HL-60 (cell line): ENCODE measurements around the gene MAP3K10.

ENCODE experiments used
- DNase-seq, 2 experiments: peaks; one replicate each; pipeline ENCODE4 v3.0.0-alpha.2; 2010 to 2020; ENCODE audit warnings: low read depth in 1 of 2, low spot score in 1 of 2
- H3K27ac ChIP-seq: fragments of 250-450 bp; sonication (Bioruptor Pico); replicated peaks from 2 replicates; pipeline ENCODE4 v1.5.1; 2020; ENCODE audit warnings: mild to moderate bottlenecking, moderate library complexity
- H3K27me3 ChIP-seq: fragments of 250-450 bp; sonication (Bioruptor Pico); 2 replicates; pipeline ENCODE4 v1.5.1; 2021; ENCODE audit warnings: mild to moderate bottlenecking, moderate library complexity; ENCODE audit not compliant: insufficient read depth, poor library complexity, severe bottlenecking
- H3K4me3 ChIP-seq: replicated peaks from 2 replicates; pipeline ENCODE4 v1.5.1; 2011; ENCODE audit warnings: mild to moderate bottlenecking, control low read depth, low read length; ENCODE audit not compliant: insufficient read depth
- GABPA ChIP-seq: IDR thresholded peaks from 2 replicates; pipeline ENCODE4 v1.6.1; 2012; ENCODE audit warnings: low read depth
- POLR2AphosphoS5 ChIP-seq: IDR thresholded peaks from 2 replicates; pipeline ENCODE4 v1.6.1; 2012; ENCODE audit warnings: low read depth
- SPI1 ChIP-seq: IDR thresholded peaks from 2 replicates; pipeline ENCODE4 v1.6.1; 2012; ENCODE audit warnings: low read depth, mild to moderate bottlenecking, borderline replicate concordance
- TF ChIP-seq, protein P1 (sequence below): IDR thresholded peaks from one replicate; pipeline ENCODE4 v1.5.1; 2011; ENCODE audit warnings: low read length, control low read depth, inconsistent platforms; ENCODE audit not compliant: insufficient read depth
- TF ChIP-seq, protein P2 (sequence below): IDR thresholded peaks from 2 replicates; pipeline ENCODE4 v1.6.1; 2012; ENCODE audit warnings: low read depth; ENCODE audit not compliant: insufficient replicate concordance

MAP3K10 gene

DNA sequence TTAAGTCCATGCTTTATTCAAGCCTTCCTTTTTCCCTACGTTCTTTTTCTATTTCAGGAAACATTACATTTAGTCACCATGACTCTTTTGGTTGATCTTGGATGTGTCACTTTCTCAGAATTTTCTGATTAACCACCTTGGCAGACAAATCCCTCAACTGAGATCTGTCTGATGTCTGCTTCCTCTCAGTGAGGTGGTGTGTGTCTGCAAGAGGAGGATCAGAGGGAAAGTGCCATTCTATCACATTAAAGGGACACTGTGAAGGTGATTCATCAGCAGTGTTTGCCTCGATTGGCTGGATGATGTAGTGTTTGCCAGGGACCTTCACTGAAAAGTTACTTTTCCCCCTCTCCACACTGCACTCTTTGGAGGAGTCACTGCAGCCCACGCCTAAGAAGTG lies 38.3 kb downstream of the MAP3K10 start:
- Histone ChIP-seq H3K27ac (no peak overlapping the region), H3K4me3 (no peak overlapping the region), H3K27me3 (peaks cover 29% of the 10 kb centered on the region)
- TF ChIP-seq POLR2AphosphoS5 (no peak), SPI1 (no peak), GABPA (no peak)
- TF ChIP-seq, protein P1, sequence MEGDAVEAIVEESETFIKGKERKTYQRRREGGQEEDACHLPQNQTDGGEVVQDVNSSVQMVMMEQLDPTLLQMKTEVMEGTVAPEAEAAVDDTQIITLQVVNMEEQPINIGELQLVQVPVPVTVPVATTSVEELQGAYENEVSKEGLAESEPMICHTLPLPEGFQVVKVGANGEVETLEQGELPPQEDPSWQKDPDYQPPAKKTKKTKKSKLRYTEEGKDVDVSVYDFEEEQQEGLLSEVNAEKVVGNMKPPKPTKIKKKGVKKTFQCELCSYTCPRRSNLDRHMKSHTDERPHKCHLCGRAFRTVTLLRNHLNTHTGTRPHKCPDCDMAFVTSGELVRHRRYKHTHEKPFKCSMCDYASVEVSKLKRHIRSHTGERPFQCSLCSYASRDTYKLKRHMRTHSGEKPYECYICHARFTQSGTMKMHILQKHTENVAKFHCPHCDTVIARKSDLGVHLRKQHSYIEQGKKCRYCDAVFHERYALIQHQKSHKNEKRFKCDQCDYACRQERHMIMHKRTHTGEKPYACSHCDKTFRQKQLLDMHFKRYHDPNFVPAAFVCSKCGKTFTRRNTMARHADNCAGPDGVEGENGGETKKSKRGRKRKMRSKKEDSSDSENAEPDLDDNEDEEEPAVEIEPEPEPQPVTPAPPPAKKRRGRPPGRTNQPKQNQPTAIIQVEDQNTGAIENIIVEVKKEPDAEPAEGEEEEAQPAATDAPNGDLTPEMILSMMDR, result no peak
- TF ChIP-seq, protein P2, sequence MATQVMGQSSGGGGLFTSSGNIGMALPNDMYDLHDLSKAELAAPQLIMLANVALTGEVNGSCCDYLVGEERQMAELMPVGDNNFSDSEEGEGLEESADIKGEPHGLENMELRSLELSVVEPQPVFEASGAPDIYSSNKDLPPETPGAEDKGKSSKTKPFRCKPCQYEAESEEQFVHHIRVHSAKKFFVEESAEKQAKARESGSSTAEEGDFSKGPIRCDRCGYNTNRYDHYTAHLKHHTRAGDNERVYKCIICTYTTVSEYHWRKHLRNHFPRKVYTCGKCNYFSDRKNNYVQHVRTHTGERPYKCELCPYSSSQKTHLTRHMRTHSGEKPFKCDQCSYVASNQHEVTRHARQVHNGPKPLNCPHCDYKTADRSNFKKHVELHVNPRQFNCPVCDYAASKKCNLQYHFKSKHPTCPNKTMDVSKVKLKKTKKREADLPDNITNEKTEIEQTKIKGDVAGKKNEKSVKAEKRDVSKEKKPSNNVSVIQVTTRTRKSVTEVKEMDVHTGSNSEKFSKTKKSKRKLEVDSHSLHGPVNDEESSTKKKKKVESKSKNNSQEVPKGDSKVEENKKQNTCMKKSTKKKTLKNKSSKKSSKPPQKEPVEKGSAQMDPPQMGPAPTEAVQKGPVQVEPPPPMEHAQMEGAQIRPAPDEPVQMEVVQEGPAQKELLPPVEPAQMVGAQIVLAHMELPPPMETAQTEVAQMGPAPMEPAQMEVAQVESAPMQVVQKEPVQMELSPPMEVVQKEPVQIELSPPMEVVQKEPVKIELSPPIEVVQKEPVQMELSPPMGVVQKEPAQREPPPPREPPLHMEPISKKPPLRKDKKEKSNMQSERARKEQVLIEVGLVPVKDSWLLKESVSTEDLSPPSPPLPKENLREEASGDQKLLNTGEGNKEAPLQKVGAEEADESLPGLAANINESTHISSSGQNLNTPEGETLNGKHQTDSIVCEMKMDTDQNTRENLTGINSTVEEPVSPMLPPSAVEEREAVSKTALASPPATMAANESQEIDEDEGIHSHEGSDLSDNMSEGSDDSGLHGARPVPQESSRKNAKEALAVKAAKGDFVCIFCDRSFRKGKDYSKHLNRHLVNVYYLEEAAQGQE, result no peak
- DNase-seq, result no peak

DNA sequence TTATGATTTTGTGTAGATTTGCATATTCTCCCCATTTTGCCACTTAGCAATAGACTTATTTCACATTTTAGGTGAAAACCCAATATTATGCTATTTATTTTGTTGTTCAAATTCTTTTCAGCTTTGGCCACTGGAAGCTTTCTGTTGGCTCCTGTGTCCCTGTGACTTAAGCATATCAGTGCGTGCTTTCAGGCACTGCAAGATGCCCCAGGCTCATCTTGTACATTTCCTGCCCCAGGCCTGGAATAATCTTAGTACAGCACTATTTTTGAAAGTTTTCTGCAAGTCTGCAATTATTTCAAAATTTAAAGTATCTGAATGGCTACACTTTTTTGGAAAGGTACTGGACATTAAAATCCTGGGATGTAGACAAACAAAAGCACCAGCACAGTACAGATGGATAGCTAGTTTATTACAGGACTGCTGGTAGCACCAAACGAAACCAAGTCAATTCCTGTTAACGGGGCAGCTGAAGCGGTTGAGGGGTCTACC lies 38.7 kb downstream of the MAP3K10 start:
- no peak for DNase-seq
- Histone ChIP-seq H3K27ac (no peak overlapping the region), H3K4me3 (no peak overlapping the region), H3K27me3 (peaks cover 27% of the 10 kb centered on the region)
- no peak for TF ChIP-seq GABPA
- no peak for TF ChIP-seq POLR2AphosphoS5
- TF ChIP-seq SPI1, result no peak
- TF ChIP-seq, protein P2, result no peak
- TF ChIP-seq, protein P1, result no peak

DNA sequence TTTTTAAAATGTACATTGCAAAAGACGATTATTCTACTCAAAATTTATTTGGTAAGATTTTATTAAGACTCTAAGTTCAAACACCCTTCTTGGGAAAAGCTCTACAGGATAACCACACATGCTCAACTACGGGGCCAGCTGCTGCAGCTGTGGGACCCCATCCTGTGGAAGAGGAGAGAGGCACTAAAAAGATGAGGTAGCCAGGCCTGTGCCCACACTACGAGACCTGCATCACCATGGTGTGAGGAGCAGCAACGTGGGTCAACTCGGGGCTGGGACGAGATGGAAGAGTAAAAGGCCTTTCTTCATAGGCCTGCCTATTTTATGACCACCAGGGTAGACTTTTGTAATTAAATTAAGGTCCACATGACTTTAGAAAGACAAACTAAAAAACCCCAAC lies 39.8 kb downstream of the MAP3K10 start:
- Histone ChIP-seq H3K27ac (no peak overlapping the region), H3K4me3 (no peak overlapping the region), H3K27me3 (peaks cover 16% of the 10 kb centered on the region)
- DNase-seq, result no peak
- no peak for TF ChIP-seq POLR2AphosphoS5
- TF ChIP-seq, protein P1, result no peak
